IMR-90 (cell line): ENCODE data around the gene PCNX2. TPM values are rescaled to one million over a fixed set of nuclear protein-coding genes. Genes with fewer than 3 reads are reported as not detected.
A peak's percentile ranks its signal among the peaks of the same experiment; 100 is the strongest.

Source experiments
- ATAC-seq: fragments of 200-7000 bp; cut with Tn5 transposase; 2 replicates; pipeline ENCODE4 v1.9.1; 2020; ENCODE audit warnings: low read depth, mild to moderate bottlenecking, moderate library complexity
- Bru-seq: library from RNA; stranded (reverse); fragments of 400-500 nt; gene quantifications from one replicate; lab custom pipeline; 2021; lab: Mats Ljungman, UMichigan
- BruChase-seq, 2 experiments: library from RNA; stranded (reverse); fragments of 400-500 nt; gene quantifications; one replicate each; lab custom pipeline; 2021; lab: Mats Ljungman, UMichigan
- BruUV-seq: library from RNA; stranded (reverse); fragments of 400-500 nt; replicated peaks from 2 replicates; lab custom pipeline; 2021; lab: Mats Ljungman, UMichigan
- CTCF ChIA-PET: fragments of 300-600 bp; formaldehyde crosslinking; extraction: SDS; loops from one replicate; lab custom pipeline; 2021; ENCODE audit warnings: antibody characterized with exemption; lab: Yijun Ruan, JAX
- POLR2A ChIA-PET: fragments of 300-600 bp; sonication (Branson Sonifier 250); formaldehyde crosslinking; loops from one replicate; lab custom pipeline; 2022; ENCODE audit warnings: antibody characterized with exemption; ENCODE audit not compliant: unreplicated experiment; lab: Charles Lee
- DNase-seq: peaks from one replicate; pipeline ENCODE4 v3.0.0; 2013
- H2AFZ ChIP-seq: replicated peaks from 2 replicates; pipeline ENCODE3; 2013; ENCODE audit warnings: low read length, mild to moderate bottlenecking; ENCODE audit not compliant: poor library complexity
- H2AK5ac ChIP-seq: 2 replicates; pipeline ENCODE4 v1.6.1; 2013; ENCODE audit warnings: low read depth, low read length, inconsistent platforms
- H2AK9ac ChIP-seq: replicated peaks from 2 replicates; pipeline ENCODE3; 2013; ENCODE audit warnings: mild to moderate bottlenecking, low read depth, low read length, moderate library complexity; ENCODE audit not compliant: poor library complexity
- H2BK120ac ChIP-seq: 2 replicates; pipeline ENCODE4 v1.6.1; 2013; ENCODE audit warnings: low read depth, low read length, inconsistent platforms
- H2BK15ac ChIP-seq: 3 replicates; pipeline ENCODE4 v1.6.1; 2013; ENCODE audit warnings: low read depth, low read length, inconsistent platforms
- H2BK20ac ChIP-seq: 2 replicates; pipeline ENCODE4 v1.6.1; 2013; ENCODE audit warnings: low read depth, mild to moderate bottlenecking, inconsistent platforms, low read length, moderate library complexity
- H2BK5ac ChIP-seq: 2 replicates; pipeline ENCODE4 v1.6.1; 2013; ENCODE audit warnings: mild to moderate bottlenecking, low read depth, low read length, inconsistent platforms; ENCODE audit not compliant: poor library complexity, severe bottlenecking
- H3K14ac ChIP-seq: replicated peaks from 2 replicates; pipeline ENCODE4 v1.6.1; 2013; ENCODE audit warnings: low read depth, low read length, inconsistent platforms
- H3K18ac ChIP-seq: 2 replicates; pipeline ENCODE4 v1.6.1; 2013; ENCODE audit warnings: low read depth, low read length, control low read depth
- H3K23ac ChIP-seq: 2 replicates; pipeline ENCODE4 v1.6.1; 2013; ENCODE audit warnings: low read depth, low read length, inconsistent platforms
- H3K27ac ChIP-seq: 2 replicates; pipeline ENCODE4 v1.5.1; 2013; ENCODE audit warnings: mild to moderate bottlenecking, control low read depth, low read length; ENCODE audit not compliant: insufficient read depth
- H3K27me3 ChIP-seq: 2 replicates; pipeline ENCODE4 v1.6.1; 2013; ENCODE audit warnings: low read length; ENCODE audit not compliant: control insufficient read depth, insufficient read depth
- H3K36me3 ChIP-seq: 2 replicates; pipeline ENCODE4 v1.6.1; 2013; ENCODE audit warnings: low read length, mixed read lengths; ENCODE audit not compliant: control insufficient read depth, insufficient read depth
- H3K4ac ChIP-seq: 2 replicates; pipeline ENCODE4 v1.6.1; 2013; ENCODE audit warnings: low read depth, low read length, inconsistent platforms
- H3K4me1 ChIP-seq: 2 replicates; pipeline ENCODE4 v1.6.1; 2013; ENCODE audit warnings: low read length, mixed read lengths; ENCODE audit not compliant: control insufficient read depth, insufficient read depth
- H3K4me2 ChIP-seq: 2 replicates; pipeline ENCODE4 v1.6.1; 2013; ENCODE audit warnings: low read depth, mild to moderate bottlenecking, control low read depth, low read length, moderate library complexity
- H3K4me3 ChIP-seq: 2 replicates; pipeline ENCODE4 v1.5.1; 2013; ENCODE audit warnings: low read depth, mild to moderate bottlenecking, control low read depth, low read length, moderate library complexity; ENCODE audit not compliant: insufficient read depth
- H3K56ac ChIP-seq: 2 replicates; pipeline ENCODE4 v1.6.1; 2013; ENCODE audit warnings: low read length, inconsistent platforms; ENCODE audit not compliant: insufficient read depth; ENCODE audit errors: extremely low read depth
- H3K79me1 ChIP-seq, 2 experiments: 2 replicates each; pipeline ENCODE4 v1.6.1; 2013; ENCODE audit warnings: low read length in 2 of 2, inconsistent platforms in 1 of 2, low read depth in 1 of 2
- H3K9ac ChIP-seq: 2 replicates; pipeline ENCODE4 v1.6.1; 2013; ENCODE audit warnings: low read depth, low read length, control low read depth
- H3K9me1 ChIP-seq: 2 replicates; pipeline ENCODE4 v1.6.1; 2013; ENCODE audit warnings: low read length, inconsistent platforms; ENCODE audit not compliant: insufficient read depth
- H3K9me3 ChIP-seq: 2 replicates; pipeline ENCODE4 v1.6.1; 2013; ENCODE audit warnings: low read length; ENCODE audit not compliant: control insufficient read depth, insufficient read depth
- H4K20me1 ChIP-seq: 2 replicates; pipeline ENCODE4 v1.6.1; 2013; ENCODE audit warnings: low read length, inconsistent platforms; ENCODE audit not compliant: insufficient read depth
- H4K5ac ChIP-seq: 2 replicates; pipeline ENCODE4 v1.6.1; 2013; ENCODE audit warnings: mild to moderate bottlenecking, low read depth, low read length, control low read depth
- H4K8ac ChIP-seq, 2 experiments: 2 replicates each; pipeline ENCODE4 v1.6.1; 2013; ENCODE audit warnings: low read depth in 2 of 2, low read length in 2 of 2, control low read depth in 1 of 2, inconsistent platforms in 1 of 2
- H4K91ac ChIP-seq: 2 replicates; pipeline ENCODE4 v1.6.1; 2013; ENCODE audit warnings: low read depth, low read length, inconsistent platforms; ENCODE audit not compliant: insufficient read depth
- CTCF ChIP-seq: conservative IDR thresholded peaks from 2 replicates; pipeline ENCODE4 v1.5.1; 2012; ENCODE audit warnings: mild to moderate bottlenecking, low read depth, low read length, improper control_type of control experiment
- MAZ ChIP-seq: IDR thresholded peaks from 2 replicates; pipeline ENCODE4 v1.6.1; 2012; ENCODE audit warnings: low read depth, mild to moderate bottlenecking, low read length, improper control_type of control experiment, moderate library complexity, borderline replicate concordance
- WGBS, 2 experiments: methylation state at CpG; one replicate each; pipeline versions ENCODE4 v1.1.5 to v1.1.7; 2013; ENCODE audit warnings: missing lambda C conversion rate in 2 of 2; ENCODE audit not compliant: insufficient read length in 1 of 2; ENCODE audit errors: extremely low coverage in 2 of 2; 5-methylcytosine and 5-hydroxymethylcytosine counted together
- dilution Hi-C: fragments of 300-500 bp; cut with HindIII; formaldehyde crosslinking; loops from one replicate; pipeline ENCODE4 v1.14.3; 2018; ENCODE audit warnings: low sequenced_read_pairs; ENCODE audit not compliant: unreplicated experiment
- in situ Hi-C: fragments of 300-500 bp; cut with MboI; formaldehyde crosslinking; loops from 3 replicates; pipeline ENCODE4 v1.14.3; 2019; ENCODE audit warnings: low sequenced_read_pairs, inconsistent platforms, mixed read lengths
- intact Hi-C: fragments of 100-400 bp; cut with micrococcal nuclease; formaldehyde crosslinking; loops from 2 replicates; pipeline ENCODE4 v1.10.0; 2022
- long read RNA-seq: library from polyadenylated mRNA; unstranded; transcript quantifications from one replicate; pipeline ENCODE4 v2.0.0, GENCODE V29; 2021; ENCODE audit not compliant: unreplicated experiment
- polyA plus RNA-seq, 3 experiments: library from polyadenylated mRNA; depleted of rRNA; stranded (reverse); fragments of >200 nt; gene quantifications; 2 replicates each; pipeline ENCODE4 v1.2.3, GENCODE V29; 2012; ENCODE audit warnings: low replicate concordance in 1 of 3
- total RNA-seq: library from RNA; depleted of rRNA; stranded (reverse); fragments of >200 nt; gene quantifications from 2 replicates; pipeline ENCODE4 v1.2.3, GENCODE V29; 2012; rRNA removed
- TF ChIP-seq, protein P1 (sequence below): fragments of 150-350 bp; IDR thresholded peaks from 2 replicates; pipeline ENCODE4 v1.6.1; 2016; ENCODE audit warnings: low read depth, mild to moderate bottlenecking, low read length, moderate library complexity, borderline replicate concordance
- TF ChIP-seq, protein P2 (sequence below): fragments of 150-350 bp; IDR thresholded peaks from 2 replicates; pipeline ENCODE4 v1.6.1; 2017; ENCODE audit warnings: mild to moderate bottlenecking, antibody characterized with exemption, low read length, low read depth

Gene PCNX2, protein sequence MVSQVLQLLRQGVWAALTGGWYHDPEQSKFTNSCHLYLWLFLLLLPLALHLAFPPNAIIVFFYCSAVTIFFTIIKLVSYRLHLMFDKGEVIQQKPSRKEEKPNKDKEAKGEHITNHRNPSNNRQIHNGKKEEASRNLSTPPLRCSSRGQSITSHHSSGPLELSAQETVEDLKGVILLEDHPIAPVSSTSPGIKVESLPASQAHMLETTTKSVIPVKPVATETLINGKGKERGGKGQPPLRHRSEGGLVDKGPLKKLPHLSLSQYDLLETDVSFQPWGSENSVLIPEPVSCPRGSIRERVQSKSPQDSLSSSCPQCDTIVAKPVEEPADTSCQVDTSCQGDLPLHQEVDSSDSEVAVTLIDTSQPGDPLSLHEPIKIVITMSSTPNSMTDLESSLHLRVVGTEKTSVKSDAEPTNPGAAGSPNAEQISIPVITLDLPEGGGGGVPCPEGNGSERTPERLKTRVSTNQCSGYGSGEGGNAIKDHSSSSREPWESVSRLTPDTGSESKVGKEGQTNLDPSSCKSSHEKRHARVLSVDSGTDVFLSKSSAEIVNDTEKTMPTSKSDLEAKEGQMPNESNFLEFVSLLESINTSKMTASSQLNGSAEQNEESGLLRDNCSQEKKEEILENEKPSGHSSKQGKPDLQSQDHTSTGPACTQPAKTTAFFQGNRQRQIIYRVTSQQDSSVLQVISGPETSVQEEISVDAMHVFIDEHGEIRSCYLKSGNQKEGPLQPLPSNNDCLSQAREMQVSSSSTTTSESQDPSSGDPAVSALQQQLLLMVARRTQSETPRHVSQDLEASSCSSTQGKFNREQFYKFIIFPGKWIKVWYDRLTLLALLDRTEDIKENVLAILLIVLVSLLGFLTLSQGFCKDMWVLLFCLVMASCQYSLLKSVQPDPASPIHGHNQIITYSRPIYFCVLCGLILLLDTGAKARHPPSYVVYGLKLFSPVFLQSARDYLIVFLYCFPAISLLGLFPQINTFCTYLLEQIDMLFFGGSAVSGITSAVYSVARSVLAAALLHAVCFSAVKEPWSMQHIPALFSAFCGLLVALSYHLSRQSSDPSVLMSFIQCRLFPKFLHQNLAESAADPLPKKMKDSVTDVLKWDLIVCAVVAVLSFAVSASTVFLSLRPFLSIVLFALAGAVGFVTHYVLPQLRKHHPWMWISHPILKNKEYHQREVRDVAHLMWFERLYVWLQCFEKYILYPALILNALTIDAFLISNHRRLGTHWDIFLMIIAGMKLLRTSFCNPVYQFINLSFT (N-terminal part only)
- total RNA-seq: 22.6 and 26.1 TPM in 2 replicates
- 15.9 and 17.2 TPM in 2 replicates for polyA plus RNA-seq (2012; rRNA removed)
- polyA plus RNA-seq (2012; cell fraction: cytosol; rRNA removed): 6.9 and 12.9 TPM in 2 replicates
- 53.8 and 63.1 TPM in 2 replicates for polyA plus RNA-seq (2012; cell fraction: nucleus; rRNA removed; ENCODE audit: low replicate concordance)
- percentile 84 among the genes with signal in this experiment for Bru-seq, nascent RNA
- BruChase-seq, experiment 1, labeled RNA remaining after a 6-hour chase: percentile 78 among the genes with signal in this experiment
- BruChase-seq, experiment 2, labeled RNA remaining after a 2-hour chase: percentile 87 among the genes with signal in this experiment
- long read RNA-seq, full-length matches to known transcripts: 1 of 21 reads
- long read RNA-seq, partial matches to known transcripts: 11 of 21 reads
- long read RNA-seq, other reads (novel, unspliced or antisense): 9 of 21 reads

DNA sequence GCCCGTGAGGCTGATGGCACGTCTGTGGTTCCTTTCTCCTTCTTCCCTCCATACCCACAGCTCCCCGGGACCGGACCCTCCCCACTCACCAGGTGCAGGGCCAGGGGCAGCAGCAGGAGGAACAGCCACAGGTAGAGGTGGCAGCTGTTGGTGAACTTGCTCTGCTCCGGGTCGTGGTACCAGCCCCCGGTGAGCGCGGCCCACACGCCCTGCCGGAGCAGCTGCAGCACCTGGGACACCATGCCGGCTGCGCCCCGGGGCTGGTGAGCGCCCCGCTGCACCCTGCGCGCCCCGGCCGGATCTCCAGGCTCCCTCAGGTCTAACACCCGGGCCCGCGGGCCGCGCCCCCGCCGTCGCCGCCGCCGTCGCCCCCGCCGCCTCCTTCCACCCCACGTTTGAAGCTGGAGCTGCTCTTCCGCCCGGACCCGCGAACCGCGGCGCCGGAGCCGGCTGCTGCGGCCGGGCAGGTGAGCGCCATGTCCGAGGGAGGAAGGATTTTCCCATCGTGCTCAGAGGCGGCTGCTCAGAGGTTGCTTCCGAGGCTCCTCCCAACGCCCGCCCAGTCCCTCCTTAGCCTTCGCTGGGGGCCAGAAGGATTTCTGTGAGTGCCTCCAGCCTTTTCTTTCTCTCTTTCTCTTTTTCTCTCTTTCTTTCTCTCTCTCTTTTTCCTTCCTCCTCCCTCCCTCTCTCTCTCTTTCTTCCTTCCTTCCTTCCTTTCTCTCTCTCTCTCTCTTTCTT, at the start of gene PCNX2:
PCNX2 (minus strand) TSS at position 489 of the 738 bp plus-strand sequence; CDS start at position 242, 247 bp downstream.
- peak within 1 kb of the TSS; percentile 77 for H3K9ac ChIP-seq
- peak within 1 kb of the TSS; percentile 60 for H3K18ac ChIP-seq
- H4K8ac ChIP-seq: peak within 1 kb of the TSS; percentile 40 to 77; a peak in 3 of 4 replicates
- 0% methylated on average over 9 of the region's 54 CpGs; no CpG with 5 or more reads in 1 of the 2 experiments for WGBS, 2 experiments
- H3K36me3 ChIP-seq: no peaks in the 10 kb centered on the region
- peak within 1 kb of the TSS; percentile 89 for H3K4ac ChIP-seq
- H3K14ac ChIP-seq: peak within 1 kb of the TSS; percentile 72
- intact Hi-C loops: no loop called here
- in situ Hi-C loops: no loop called here
- H2AK9ac ChIP-seq: peak within 1 kb of the TSS; percentile 96
- peak within 1 kb of the TSS; percentile 79 for H3K4me3 ChIP-seq
- H4K5ac ChIP-seq: peak within 1 kb of the TSS; percentile 94
- H4K20me1 ChIP-seq: no peaks in the 10 kb centered on the region
- peak within 1 kb of the TSS; percentile 62; the same call in 1 of the 3 replicates for H2BK15ac ChIP-seq
- ATAC-seq (peak; percentile 89), DNase-seq (peak; percentile 54)
- peak within 1 kb of the TSS; percentile 90 for H3K4me2 ChIP-seq
- peaks cover 6% of the 10 kb centered on the region for H3K4me1 ChIP-seq
- H4K91ac ChIP-seq: peak within 1 kb of the TSS; percentile 73; the same call in 1 of the 2 replicates
- H2BK5ac ChIP-seq: peak within 1 kb of the TSS; percentile 66
- H3K23ac ChIP-seq: peak within 1 kb of the TSS; percentile 67
- peak within 1 kb of the TSS; percentile 97 for H2AFZ ChIP-seq
- peaks cover 6% of the 10 kb centered on the region for H3K9me1 ChIP-seq
- peak within 1 kb of the TSS; percentile 64; the same call in 1 of the 2 replicates for H2AK5ac ChIP-seq
- H2BK20ac ChIP-seq: peak within 1 kb of the TSS; percentile 42; the same call in 1 of the 2 replicates
- no TSS peak for BruUV-seq
- no peaks in the 10 kb centered on the region for H3K27me3 ChIP-seq
- H3K56ac ChIP-seq: peak within 1 kb of the TSS; percentile 63; the same call in 1 of the 2 replicates
- peak within 1 kb of the TSS; percentile 76 for H2BK120ac ChIP-seq
- no peaks in the 10 kb centered on the region for H3K9me3 ChIP-seq
- CTCF ChIA-PET: no interaction called here
- H3K79me1 ChIP-seq: peaks cover 12 to 33% of the 10 kb centered on the region in 2 experiments; a peak in 3 of 4 replicates
- POLR2A ChIA-PET: no interaction called here
- dilution Hi-C loops: no loop called here
- peak within 1 kb of the TSS; percentile 79 for H3K27ac ChIP-seq
- TF ChIP-seq, protein P1, sequence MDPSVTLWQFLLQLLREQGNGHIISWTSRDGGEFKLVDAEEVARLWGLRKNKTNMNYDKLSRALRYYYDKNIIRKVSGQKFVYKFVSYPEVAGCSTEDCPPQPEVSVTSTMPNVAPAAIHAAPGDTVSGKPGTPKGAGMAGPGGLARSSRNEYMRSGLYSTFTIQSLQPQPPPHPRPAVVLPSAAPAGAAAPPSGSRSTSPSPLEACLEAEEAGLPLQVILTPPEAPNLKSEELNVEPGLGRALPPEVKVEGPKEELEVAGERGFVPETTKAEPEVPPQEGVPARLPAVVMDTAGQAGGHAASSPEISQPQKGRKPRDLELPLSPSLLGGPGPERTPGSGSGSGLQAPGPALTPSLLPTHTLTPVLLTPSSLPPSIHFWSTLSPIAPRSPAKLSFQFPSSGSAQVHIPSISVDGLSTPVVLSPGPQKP: no peak
- TF ChIP-seq, protein P2, sequence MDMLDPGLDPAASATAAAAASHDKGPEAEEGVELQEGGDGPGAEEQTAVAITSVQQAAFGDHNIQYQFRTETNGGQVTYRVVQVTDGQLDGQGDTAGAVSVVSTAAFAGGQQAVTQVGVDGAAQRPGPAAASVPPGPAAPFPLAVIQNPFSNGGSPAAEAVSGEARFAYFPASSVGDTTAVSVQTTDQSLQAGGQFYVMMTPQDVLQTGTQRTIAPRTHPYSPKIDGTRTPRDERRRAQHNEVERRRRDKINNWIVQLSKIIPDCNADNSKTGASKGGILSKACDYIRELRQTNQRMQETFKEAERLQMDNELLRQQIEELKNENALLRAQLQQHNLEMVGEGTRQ: no peak
- TF ChIP-seq MAZ (peak; percentile 42; the same call in 1 of the 2 replicates), CTCF (no peak)
